ENCODE results near the gene NT5C1B.

DNA sequence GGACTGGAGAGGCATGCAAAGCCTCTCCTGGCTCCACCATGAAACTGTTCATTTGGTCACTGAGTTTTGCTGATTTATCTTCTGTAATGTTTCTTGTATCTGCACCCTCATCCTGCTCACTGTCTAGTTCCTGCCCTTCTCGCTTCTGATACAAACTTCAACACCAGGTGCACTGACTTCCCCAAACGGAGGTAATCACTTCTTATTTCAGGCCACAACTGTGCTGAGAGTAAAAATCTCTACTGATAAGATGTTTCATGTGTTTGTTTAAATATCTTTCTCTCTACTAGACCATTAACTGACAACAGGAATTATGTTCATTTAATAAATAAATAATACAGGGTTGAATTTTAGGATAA lies 10.9 kb upstream of the NT5C1B start:
- TF ChIP-seq POLR2A (IDR thresholded peaks at IDR 0.05) (no peak), POLR2AphosphoS5 (IDR thresholded peaks at IDR 0.05) (no peak)
- TF ChIP-seq, protein P1, sequence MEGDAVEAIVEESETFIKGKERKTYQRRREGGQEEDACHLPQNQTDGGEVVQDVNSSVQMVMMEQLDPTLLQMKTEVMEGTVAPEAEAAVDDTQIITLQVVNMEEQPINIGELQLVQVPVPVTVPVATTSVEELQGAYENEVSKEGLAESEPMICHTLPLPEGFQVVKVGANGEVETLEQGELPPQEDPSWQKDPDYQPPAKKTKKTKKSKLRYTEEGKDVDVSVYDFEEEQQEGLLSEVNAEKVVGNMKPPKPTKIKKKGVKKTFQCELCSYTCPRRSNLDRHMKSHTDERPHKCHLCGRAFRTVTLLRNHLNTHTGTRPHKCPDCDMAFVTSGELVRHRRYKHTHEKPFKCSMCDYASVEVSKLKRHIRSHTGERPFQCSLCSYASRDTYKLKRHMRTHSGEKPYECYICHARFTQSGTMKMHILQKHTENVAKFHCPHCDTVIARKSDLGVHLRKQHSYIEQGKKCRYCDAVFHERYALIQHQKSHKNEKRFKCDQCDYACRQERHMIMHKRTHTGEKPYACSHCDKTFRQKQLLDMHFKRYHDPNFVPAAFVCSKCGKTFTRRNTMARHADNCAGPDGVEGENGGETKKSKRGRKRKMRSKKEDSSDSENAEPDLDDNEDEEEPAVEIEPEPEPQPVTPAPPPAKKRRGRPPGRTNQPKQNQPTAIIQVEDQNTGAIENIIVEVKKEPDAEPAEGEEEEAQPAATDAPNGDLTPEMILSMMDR (IDR thresholded peaks at IDR 0.05): no peak
